HG03457 (cell line): ENCODE results near the gene R3HCC1L.

Experiments
- ATAC-seq: cut with Tn5 transposase; IDR thresholded peaks from one replicate; pipeline ENCODE4 v1.9.1; 2021; ENCODE audit warnings: moderate number of reproducible peaks; ENCODE audit not compliant: unreplicated experiment

The R3HCC1L gene

DNA sequence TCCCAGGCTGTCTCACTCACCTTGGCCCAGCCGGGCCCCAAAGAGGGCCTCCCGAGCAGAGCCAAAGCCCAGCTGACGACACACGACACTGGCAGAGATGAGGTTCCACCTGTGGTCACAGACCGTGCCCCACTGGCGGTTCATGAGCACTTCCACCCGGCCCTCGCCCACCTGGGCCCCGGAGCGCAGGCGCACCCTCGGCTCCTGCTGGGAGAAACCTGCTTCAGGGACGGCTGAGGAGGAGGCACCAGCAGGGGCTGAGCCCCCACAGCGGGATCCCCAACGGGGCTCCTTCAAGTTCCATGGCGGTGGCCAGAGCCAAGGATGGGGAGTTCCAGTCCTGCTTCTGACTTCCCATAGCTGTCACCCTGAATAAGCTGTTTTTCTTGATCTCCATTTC is 123.5 kb downstream of the R3HCC1L start:
- ATAC-seq = no peak

DNA sequence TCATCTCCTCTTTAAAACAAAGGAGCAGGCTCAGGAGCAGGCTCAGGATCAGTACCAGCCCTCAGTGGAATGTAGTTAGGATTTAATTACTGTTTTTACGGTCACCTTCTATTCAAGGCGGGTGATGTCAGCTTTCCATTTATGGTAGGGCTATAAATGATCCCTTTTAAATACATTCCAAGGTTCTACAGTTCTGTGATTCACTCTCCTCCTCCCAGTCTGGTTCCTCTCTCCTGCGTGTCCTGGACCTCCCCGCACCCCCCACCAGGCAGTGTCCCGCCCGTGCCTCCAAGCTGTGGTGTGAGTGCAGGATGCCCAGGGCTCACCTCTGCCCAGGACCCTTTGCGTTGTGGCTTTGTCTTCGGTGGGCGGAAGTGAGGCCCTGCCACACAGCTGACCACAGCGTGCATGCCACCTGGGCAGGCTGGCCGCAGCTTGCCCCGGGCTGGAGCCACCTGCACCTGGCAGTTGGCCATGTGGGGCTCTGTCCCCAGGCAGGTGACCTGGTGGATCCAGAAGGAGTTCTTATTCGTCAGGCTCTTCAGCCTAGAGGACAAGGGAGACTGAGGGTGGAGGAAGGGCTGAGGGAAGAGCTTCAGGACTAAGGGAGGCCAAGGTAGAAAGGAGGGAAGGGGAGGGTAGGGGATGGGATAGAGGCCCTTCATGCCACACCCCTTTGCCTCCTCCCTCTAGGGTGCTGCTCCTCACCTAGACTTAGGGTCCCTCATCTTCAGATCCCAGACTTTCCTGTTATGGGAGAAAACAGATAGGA is 124.4 kb downstream of the R3HCC1L start:
- no peak for ATAC-seq

DNA sequence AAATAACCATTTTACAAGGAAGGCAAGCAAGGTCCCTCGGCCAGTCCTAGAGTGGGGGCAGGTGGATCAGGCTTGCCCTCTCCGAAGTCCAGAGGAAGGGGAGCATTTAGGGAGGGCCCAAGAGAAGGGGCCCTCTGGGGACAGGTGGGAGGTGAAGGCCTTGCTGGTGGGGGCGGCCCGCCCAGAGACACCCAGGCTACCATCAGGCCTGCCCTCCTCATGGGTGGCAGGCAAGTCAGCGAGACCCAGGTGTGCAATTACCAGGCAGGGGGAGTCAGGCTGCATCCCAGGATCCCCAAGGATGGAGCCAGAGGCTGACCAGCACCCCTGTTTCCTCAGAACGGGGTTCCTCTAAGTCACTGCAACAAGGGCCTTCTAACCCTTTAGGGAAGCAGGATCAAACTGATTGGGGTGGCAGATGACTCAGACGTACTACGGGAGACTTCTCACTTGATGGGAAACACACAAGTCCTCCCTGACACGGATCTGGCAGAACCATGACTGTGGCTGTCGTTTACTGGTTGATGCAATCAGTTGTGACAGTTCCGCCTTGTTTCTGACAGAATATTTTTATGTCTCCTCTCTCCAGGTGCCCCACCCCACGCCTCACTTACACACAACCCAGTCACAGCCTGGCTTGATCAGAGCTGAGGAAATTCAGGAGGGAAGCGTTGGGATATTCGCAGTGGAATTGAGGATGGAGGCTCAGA is 125.3 kb downstream of the R3HCC1L start:
- no peak for ATAC-seq

GRCh38 chr10:98260350-98260749 is 125.9 kb downstream of the R3HCC1L start:
- no peak for ATAC-seq

DNA sequence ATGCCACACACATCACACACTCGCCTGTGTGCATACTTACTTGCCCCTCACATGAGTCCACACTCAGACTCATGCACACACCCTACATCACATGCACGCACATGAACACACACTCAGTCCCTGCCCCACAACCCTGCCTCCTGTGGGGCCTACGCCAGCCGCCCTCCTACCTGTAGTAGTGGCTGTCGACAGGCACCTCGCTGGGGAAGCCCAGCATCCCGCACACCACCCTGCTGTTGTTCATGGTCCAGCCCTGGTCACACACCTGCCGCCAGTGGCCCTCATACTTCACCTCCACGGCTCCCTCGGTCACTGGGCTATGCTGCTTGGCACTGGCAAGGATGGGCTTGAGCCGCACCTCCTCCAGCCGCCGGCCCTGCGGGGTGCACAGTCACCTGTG is 126.3 kb downstream of the R3HCC1L start:
- no peak for ATAC-seq

DNA sequence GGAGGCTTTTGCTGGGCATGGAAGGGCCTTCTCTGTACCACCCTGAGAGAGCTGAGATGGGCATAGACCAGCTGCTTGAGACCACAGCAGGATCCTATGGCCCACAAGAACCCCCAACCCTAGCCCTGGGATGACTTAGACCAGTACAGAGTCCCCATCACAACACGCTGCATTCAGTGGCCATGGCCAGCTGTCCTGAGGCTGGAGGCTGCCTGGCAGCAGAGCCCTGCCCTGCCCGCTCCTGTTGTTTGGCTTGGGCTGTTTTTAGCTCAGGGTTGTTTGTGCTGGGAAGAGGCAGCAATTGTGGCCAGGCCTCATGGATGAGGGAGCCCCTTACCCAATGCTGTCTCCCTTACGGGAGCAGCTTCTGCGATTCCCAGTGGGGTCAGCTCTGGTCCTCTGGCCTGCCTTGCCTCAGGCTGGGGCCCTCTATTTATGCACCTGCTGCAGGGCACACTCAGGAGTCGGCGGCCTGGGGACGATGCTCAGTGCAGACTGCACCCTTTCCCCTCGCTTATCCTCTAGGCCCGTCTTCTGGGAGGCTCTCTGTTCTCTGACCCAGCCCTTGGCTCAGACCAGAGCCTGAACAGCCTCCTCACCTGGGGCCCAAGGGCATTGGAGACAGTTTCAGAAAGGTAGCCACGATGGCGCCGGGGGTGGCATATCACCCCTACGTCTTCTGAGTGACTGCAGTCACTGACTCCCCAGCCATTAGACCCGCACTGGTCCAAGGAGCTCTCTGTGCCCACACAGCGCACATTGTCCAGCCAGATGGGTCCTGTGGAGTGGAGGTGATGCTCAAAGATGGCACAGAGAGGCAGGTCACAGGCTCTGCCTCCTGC is 127.2 kb downstream of the R3HCC1L start:
- no peak for ATAC-seq

DNA sequence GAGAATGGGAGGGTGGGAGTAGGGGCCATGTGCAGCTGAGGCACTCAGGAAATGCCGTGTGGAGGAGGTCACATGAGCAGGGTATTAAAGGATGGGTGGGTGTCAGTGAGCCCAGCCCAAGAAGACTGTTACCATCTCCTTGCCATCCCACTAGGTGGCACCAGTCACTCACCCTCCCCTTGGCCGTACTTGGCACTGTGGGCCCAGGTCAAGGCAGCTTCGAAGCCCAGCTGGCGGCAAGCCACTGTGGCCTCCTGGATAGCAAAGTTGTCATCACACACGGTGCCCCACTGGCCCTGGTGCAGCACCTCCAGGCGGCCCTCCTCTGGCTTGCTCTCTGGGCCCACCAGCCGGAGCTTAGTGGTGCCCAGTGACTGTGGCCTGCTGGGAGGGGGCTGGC is 128.1 kb downstream of the R3HCC1L start:
- no peak for ATAC-seq

GRCh38 chr10:98263088-98263487 is 128.6 kb downstream of the R3HCC1L start:
- ATAC-seq = no peak

- no peak for ATAC-seq
Measured at GRCh38 chr10:98264378-98265065, 130.1 kb downstream of the R3HCC1L start.

DNA sequence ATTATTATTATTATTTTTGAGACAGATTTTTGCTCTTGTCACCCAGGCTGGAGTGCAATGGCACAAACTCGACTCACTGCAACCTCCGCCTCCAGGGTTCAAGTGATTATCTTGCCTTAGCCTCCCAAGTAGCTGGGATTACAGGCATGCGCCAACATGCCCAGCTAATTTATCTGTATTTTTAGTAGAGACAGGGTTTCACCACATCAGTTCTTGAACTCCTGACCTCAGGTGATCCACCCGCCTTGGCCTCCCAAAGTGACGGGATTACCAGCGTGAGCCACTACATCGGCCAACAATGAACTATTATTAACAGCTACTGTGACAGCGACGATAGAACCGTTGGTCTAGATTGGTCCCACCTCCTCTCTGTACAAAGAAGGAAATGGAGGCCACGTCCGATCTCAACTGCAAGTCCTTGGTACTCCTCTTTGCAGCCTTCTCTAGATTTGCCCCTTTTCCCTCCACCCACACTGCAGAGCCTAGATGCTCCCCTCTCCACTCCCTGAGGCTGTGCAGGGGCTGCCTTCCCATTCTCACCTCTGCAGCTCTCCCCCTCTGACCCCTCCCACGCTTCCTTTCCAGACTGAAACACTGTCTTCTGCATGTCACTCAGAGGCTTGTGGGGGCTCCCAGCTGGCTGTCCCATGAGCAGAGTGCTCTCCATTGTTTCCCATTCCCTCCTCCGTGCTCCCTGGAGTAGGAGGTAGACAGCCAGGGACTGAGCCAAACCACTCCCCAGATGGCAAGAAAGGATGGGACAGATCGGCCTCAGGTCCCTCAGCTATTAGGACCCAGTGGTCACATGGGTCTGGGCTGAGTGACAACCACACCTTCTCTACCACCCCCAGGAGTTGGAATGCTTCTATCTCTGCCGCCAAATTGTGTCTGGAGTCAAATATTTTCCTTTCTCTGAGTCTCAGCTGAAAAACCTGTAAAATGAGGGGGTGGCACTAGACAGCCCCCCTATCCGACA is 131.2 kb downstream of the R3HCC1L start:
- no peak for ATAC-seq

DNA sequence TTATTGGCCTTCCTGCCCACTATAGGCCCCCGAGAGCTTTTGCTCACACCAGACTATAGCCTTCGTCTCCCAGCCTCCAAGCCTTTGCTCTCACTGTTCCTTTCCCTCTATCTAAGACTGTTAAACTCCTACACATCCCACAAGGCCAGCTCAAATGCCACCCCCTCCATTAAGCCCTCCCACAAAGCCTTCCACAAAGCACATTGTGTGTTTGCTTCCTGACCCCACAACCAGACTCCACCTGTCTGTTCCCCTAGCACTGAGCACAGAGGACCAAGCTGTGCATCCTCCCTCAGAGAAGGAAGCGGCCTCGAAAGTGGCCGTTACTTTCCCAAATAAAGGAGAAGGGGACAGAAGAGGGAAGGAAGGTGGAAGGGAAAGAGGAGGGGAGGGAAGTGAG is 132.2 kb downstream of the R3HCC1L start:
- ATAC-seq = no peak

GRCh38 chr10:98267069-98267893 is 132.8 kb downstream of the R3HCC1L start:
- no peak for ATAC-seq

DNA sequence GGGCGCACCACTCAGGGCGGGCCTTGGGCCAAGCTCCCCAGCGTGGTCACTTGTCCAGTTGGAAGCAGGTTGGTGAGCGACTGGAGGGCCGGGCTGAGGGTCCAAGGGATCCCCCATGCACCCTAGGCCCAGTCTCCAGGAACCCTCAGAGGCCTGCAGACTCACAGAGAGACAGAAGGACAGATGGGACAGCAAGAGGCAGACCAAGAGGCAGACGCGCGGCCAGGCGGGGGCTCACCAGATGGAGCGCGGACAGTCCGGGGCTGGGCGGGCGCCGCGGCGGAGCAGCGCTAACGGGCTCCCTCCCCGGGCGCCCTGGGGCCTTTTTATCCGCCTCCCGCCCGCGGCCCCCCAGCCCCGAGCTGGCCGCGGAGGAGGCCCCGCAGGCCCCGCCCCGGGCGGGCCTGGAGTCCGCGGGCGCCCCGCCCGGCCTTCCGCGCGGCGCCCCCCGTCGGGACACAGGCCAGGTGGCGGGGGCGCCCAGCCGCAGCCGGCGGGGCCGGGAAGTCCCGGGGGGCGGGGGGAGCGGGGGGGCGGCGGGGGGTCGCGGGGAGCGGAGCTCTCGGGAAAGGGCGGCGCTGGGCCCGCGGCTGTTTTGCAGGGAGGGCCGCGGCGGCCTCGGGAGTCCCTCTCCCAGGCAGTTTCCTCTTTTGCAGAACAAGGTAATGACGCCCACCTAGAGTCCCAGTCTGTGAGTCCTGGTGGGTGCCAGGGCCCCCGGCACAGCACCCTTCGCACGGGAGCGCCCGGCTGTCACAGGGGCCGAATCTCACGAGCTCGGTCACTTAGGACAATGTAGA is 133.6 kb downstream of the R3HCC1L start, which contains the start of gene LOXL4:
TSS of gene LOXL4 (minus strand) at position 301 of the 800 bp plus-strand sequence. CDS start 5,175 bp downstream, outside the sequence.
- ATAC-seq = no peak

GRCh38 chr10:98268694-98269431 is 134.4 kb downstream of the R3HCC1L start:
- no peak for ATAC-seq

- no peak for ATAC-seq
Measured at GRCh38 chr10:98269435-98269912, 135.0 kb downstream of the R3HCC1L start.

DNA sequence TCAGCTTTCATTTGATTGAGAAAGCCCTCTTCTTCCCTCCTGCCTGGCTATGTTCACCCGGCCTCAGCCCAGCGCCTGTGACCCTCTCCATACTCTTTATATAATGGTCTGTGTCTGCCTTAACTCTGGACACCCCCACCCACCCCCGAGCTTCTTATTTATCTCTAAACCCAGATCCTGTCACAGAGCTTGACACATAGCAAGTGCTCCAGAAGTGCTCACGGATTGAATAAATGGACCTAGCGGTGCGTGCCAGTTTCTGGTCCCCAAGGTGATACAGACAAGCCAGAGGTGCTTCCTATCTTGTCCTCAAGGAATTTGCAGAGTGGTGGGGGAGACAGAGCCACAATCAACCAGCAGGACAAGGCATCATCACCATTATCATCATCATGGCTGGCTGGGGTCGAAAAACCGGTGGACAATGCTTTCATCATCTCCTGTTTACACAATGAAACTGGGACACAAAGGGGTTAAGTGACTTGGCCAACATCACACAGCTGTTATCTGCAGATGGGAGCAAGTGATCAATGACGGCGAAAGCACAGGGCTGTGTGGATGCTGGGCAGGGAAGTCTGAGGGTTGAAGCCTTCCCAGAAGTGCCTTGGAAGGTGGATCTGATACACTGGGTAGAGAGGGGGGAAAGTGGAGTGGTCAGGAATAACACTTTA is 135.8 kb downstream of the R3HCC1L start:
- ATAC-seq = no peak

- ATAC-seq = no peak
Measured at GRCh38 chr10:98270786-98271185, 136.3 kb downstream of the R3HCC1L start.
